B cell (primary cell): ENCODE results near the gene DCBLD1. TPM values are rescaled to one million over a fixed set of nuclear protein-coding genes. Genes with fewer than 3 reads are reported as not detected.

Source experiments
- ATAC-seq: fragments of 200-7000 bp; cut with Tn5 transposase; one replicate; pipeline ENCODE4 v1.10.0; 2021; ENCODE audit warnings: low read depth, mild to moderate bottlenecking, moderate number of reproducible peaks, moderate library complexity
- CTCF ChIA-PET: fragments of 350-600 bp; sonication (Branson Sonifier 250); formaldehyde crosslinking; loops from one replicate; lab custom pipeline; 2021; ENCODE audit warnings: antibody characterized with exemption, inconsistent platforms; lab: Charles Lee
- POLR2A ChIA-PET: fragments of 350-600 bp; sonication (Branson Sonifier 250); formaldehyde crosslinking; loops from one replicate; lab custom pipeline; 2021; ENCODE audit warnings: antibody characterized with exemption; lab: Charles Lee
- DNase-seq: peaks from one replicate; pipeline ENCODE4 v3.0.0; 2013
- H2AFZ ChIP-seq: 2 replicates; pipeline ENCODE4 v1.6.1; 2012; ENCODE audit warnings: mild to moderate bottlenecking, low read depth, low read length; ENCODE audit not compliant: insufficient read depth, poor library complexity, severe bottlenecking
- H3K27ac ChIP-seq, 2 donors: 1 replicate in 1 of 2; 2 replicates in 1 of 2; pipeline ENCODE4 v1.5.1; 2012 to 2013; ENCODE audit warnings: low read length in 2 of 2, mild to moderate bottlenecking in 2 of 2, moderate library complexity in 1 of 2
- H3K27me3 ChIP-seq, 4 experiments: fragments of 200-600 bp in 1 of 4; sonication (generic) in 1 of 4; replicated peaks in 1 of 4; 1 replicate in 2 of 4; 2 replicates in 2 of 4; pipeline versions ENCODE4 v1.6.1 to v1.7.0; 2013 to 2016; ENCODE audit warnings: low read length in 3 of 4, mild to moderate bottlenecking in 2 of 4, mixed read lengths in 1 of 4, moderate library complexity in 1 of 4; ENCODE audit not compliant: insufficient read depth in 4 of 4, control insufficient read depth in 3 of 4; ENCODE audit errors: control extremely low read depth in 1 of 4
- H3K36me3 ChIP-seq, 2 experiments: replicated peaks in 1 of 2; 1 replicate in 1 of 2; 2 replicates in 1 of 2; pipeline versions ENCODE4 v1.6.1 to v1.7.1; 2013; ENCODE audit warnings: low read length in 1 of 2; ENCODE audit not compliant: insufficient read depth in 2 of 2, control insufficient read depth in 1 of 2; ENCODE audit errors: control extremely low read depth in 1 of 2, extremely low read depth in 1 of 2
- H3K4me1 ChIP-seq, 2 donors: fragments of 200-600 bp in 1 of 2; sonication (generic) in 1 of 2; 1 replicate in 1 of 2; 2 replicates in 1 of 2; pipeline versions ENCODE4 v1.5.1 to v1.6.1; 2013 to 2017; ENCODE audit warnings: low read length in 2 of 2; ENCODE audit not compliant: control insufficient read depth in 2 of 2, insufficient read depth in 2 of 2
- H3K4me2 ChIP-seq: replicated peaks from 2 replicates; pipeline ENCODE3; 2012; ENCODE audit warnings: mild to moderate bottlenecking, low read depth, low read length; ENCODE audit not compliant: poor library complexity, severe bottlenecking
- H3K4me3 ChIP-seq, 5 experiments: fragments of 200-600 bp in 1 of 5; sonication (generic) in 1 of 5; 1 replicate in 3 of 5; 2 replicates in 2 of 5; pipeline versions ENCODE4 v1.5.1 to v1.7.0; 2011 to 2016; ENCODE audit warnings: low read length in 4 of 5, mild to moderate bottlenecking in 4 of 5, low read depth in 2 of 5, control low read depth in 1 of 5, moderate library complexity in 1 of 5; ENCODE audit not compliant: insufficient read depth in 1 of 5; ENCODE audit errors: control extremely low read depth in 1 of 5, extremely low read depth in 1 of 5
- H3K79me2 ChIP-seq: fragments of 200-600 bp; sonication (generic); one replicate; pipeline ENCODE4 v1.6.0; 2016; ENCODE audit warnings: low read length; ENCODE audit not compliant: control insufficient read depth, insufficient read depth
- H3K9ac ChIP-seq: fragments of 200-600 bp; sonication (generic); 2 replicates; pipeline ENCODE4 v1.6.1; 2017; ENCODE audit warnings: mild to moderate bottlenecking, low read length, moderate library complexity
- H3K9me3 ChIP-seq, 3 donors: one replicate each; pipeline versions ENCODE4 v1.6.1 to v1.7.1; 2013; ENCODE audit warnings: low read length in 2 of 3; ENCODE audit not compliant: control insufficient read depth in 2 of 3, insufficient read depth in 1 of 3; ENCODE audit errors: control extremely low read depth in 1 of 3
- H4K20me1 ChIP-seq: 2 replicates; pipeline ENCODE4 v1.6.0; 2012; ENCODE audit warnings: mild to moderate bottlenecking, low read length; ENCODE audit not compliant: insufficient read depth, control insufficient read depth, poor library complexity, severe bottlenecking
- H3K27ac Mint-ChIP-seq: one replicate; pipeline ENCODE4 v1.8.0; 2021; ENCODE audit warnings: mixed read lengths
- H3K27me3 Mint-ChIP-seq: one replicate; pipeline ENCODE4 v1.8.0; 2021; ENCODE audit warnings: mixed read lengths
- H3K4me1 Mint-ChIP-seq: one replicate; pipeline ENCODE4 v1.8.0; 2021; ENCODE audit warnings: mixed read lengths
- H3K4me3 Mint-ChIP-seq: one replicate; pipeline ENCODE4 v1.8.0; 2021; ENCODE audit warnings: mixed read lengths
- H3K9me3 Mint-ChIP-seq: one replicate; pipeline ENCODE4 v1.8.0; 2022; ENCODE audit warnings: mixed read lengths; ENCODE audit not compliant: insufficient read depth
- CTCF ChIP-seq: fragments of 200-600 bp; IDR thresholded peaks from one replicate; pipeline ENCODE4 v1.8.0; 2022; ENCODE audit warnings: antibody characterized with exemption, mild to moderate bottlenecking
- EZH2 ChIP-seq: IDR thresholded peaks from 2 replicates; pipeline ENCODE4 v1.6.1; 2012; ENCODE audit warnings: borderline replicate concordance, low read depth, mild to moderate bottlenecking, moderate library complexity, low read length; ENCODE audit not compliant: insufficient read depth, poor library complexity, severe bottlenecking
- WGBS: methylation state at CpG from one replicate; pipeline ENCODE4 v1.1.5; 2013; ENCODE audit warnings: missing lambda C conversion rate; ENCODE audit not compliant: insufficient coverage; 5-methylcytosine and 5-hydroxymethylcytosine counted together
- intact Hi-C: fragments of 100-400 bp; cut with micrococcal nuclease; formaldehyde crosslinking; loops from one replicate; pipeline ENCODE4 v1.10.0; 2022
- polyA plus RNA-seq: library from polyadenylated mRNA; depleted of rRNA; stranded (reverse); fragments of >200 nt; gene quantifications from 2 replicates; pipeline ENCODE4 v1.2.3, GENCODE V29; 2012
- total RNA-seq, 2 donors: library from RNA; stranded (reverse); fragments of 120-200 nt in 1 of 2; gene quantifications; 1 replicate in 1 of 2; 2 replicates in 1 of 2; pipeline versions ENCODE4 v1.2.3 to v1.2.4, GENCODE V29; 2013 to 2022

DCBLD1 gene
- total and polyA plus RNA-seq, 2 donors (not counting 1 experiment from before 2014, with no cell fraction given), result 0.21 to 0.37 TPM

GRCh38 chr6:117552618-117553017 is 70.1 kb downstream of the DCBLD1 start:
- Histone ChIP-seq H3K36me3 (no peaks in the 10 kb centered on the region), H3K4me3 (no peak overlapping the region), H3K4me2 (no peak overlapping the region), H4K20me1 (no peaks in the 10 kb centered on the region), H3K9ac (no peak overlapping the region), H3K9me3 (peaks cover 0 to 2% (median 0%) of the 10 kb centered on the region in 3 donors), H3K79me2 (no peaks in the 10 kb centered on the region), H2AFZ (no peak overlapping the region), H3K27me3 (peaks cover 0 to 9% (median 4%) of the 10 kb centered on the region in 4 experiments), H3K27ac (no peak overlapping the region), H3K4me1 (peaks cover 9 to 14% of the 10 kb centered on the region in 2 donors)
- Mint-ChIP-seq H3K4me1 (peaks cover 14% of the 10 kb centered on the region), H3K9me3 (no peaks in the 10 kb centered on the region), H3K27me3 (peaks cover 14% of the 10 kb centered on the region), H3K27ac (no peak overlapping the region), H3K4me3 (no peak overlapping the region)
- 66% methylated on average over 2 of the region's 2 CpGs for WGBS
- TF ChIP-seq CTCF (no peak), EZH2 (no peak)
- CTCF ChIA-PET, result interaction anchor here (1.8 kb wide), 1 partner anchor 103 kb away, joined by 4 read pairs; no protein-coding TSS in a partner anchor
- intact Hi-C loops, result no loop called here
- DNase-seq (no peak), ATAC-seq (no peak)
- POLR2A ChIA-PET, result no interaction called here

GRCh38 chr6:117553142-117553541 is 70.7 kb downstream of the DCBLD1 start:
- ChIA-PET POLR2A (no interaction called here), CTCF (interaction anchor here (1.8 kb wide), 1 partner anchor 103 kb away, joined by 4 read pairs; no protein-coding TSS in a partner anchor)
- H3K9me3 ChIP-seq, result no peaks in the 10 kb centered on the region
- Mint-ChIP-seq H3K27me3 (peaks cover 14% of the 10 kb centered on the region), H3K4me1 (peaks cover 12% of the 10 kb centered on the region), H3K27ac (no peak overlapping the region), H3K9me3 (no peaks in the 10 kb centered on the region), H3K4me3 (no peak overlapping the region)
- ATAC-seq (no peak), DNase-seq (no peak)
- no peak overlapping the region for H3K9ac ChIP-seq
- H3K4me3 ChIP-seq, result no peak overlapping the region
- peaks cover 0 to 7% (median 2%) of the 10 kb centered on the region in 4 experiments for H3K27me3 ChIP-seq
- H3K36me3 ChIP-seq, result no peaks in the 10 kb centered on the region
- H3K79me2 ChIP-seq, result no peaks in the 10 kb centered on the region
- no peak overlapping the region for H3K4me2 ChIP-seq
- no peak overlapping the region for H2AFZ ChIP-seq
- no peaks in the 10 kb centered on the region for H4K20me1 ChIP-seq
- H3K4me1 ChIP-seq, result peaks cover 3 to 9% of the 10 kb centered on the region in 2 donors
- intact Hi-C loops, result no loop called here
- 20% methylated on average over 2 of the region's 3 CpGs for WGBS
- TF ChIP-seq CTCF (no peak), EZH2 (no peak)
- H3K27ac ChIP-seq, result no peak overlapping the region
